HK-2 (cell line): ENCODE measurements around the gene PLPPR4.
"Not testable (repeated sequence)": the region's sequence is repeated elsewhere in the genome, so short reads cannot be mapped to it uniquely, and the experiment has no call there.

ENCODE experiments used
- DNase-seq: peaks from one replicate; pipeline ENCODE4 v3.0.0-alpha.2; 2018; ENCODE audit not compliant: unreplicated experiment

The PLPPR4 gene

GRCh38 chr1:99264201-99265021 lies at the start of gene PLPPR4:
PLPPR4 (plus strand) TSS chr1:99264492; CDS start chr1:99264594, 102 bp downstream.
- DNase-seq = peak; percentile 38

- no peak for DNase-seq
Observed at GRCh38 chr1:99216956-99217355, 47.3 kb upstream of the PLPPR4 start.

- DNase-seq = no peak
Observed at GRCh38 chr1:99217599-99217998, 46.7 kb upstream of the PLPPR4 start.

- no peak for DNase-seq
Observed at GRCh38 chr1:99218572-99218971, 45.7 kb upstream of the PLPPR4 start.

GRCh38 chr1:99218999-99219398 lies 45.3 kb upstream of the PLPPR4 start:
- DNase-seq = no peak

- DNase-seq = no peak
Observed at GRCh38 chr1:99227056-99227897, 37.0 kb upstream of the PLPPR4 start.

- DNase-seq = no peak
Observed at GRCh38 chr1:99228153-99228552, 36.1 kb upstream of the PLPPR4 start.

GRCh38 chr1:99229122-99229521 lies 35.2 kb upstream of the PLPPR4 start:
- no peak for DNase-seq

- no peak for DNase-seq
Observed at GRCh38 chr1:99230695-99231094, 33.6 kb upstream of the PLPPR4 start.

GRCh38 chr1:99232172-99232571 lies 32.1 kb upstream of the PLPPR4 start:
- no peak for DNase-seq

- DNase-seq = no peak
Observed at GRCh38 chr1:99233446-99233845, 30.8 kb upstream of the PLPPR4 start.

- DNase-seq = no peak
Observed at GRCh38 chr1:99236756-99237155, 27.5 kb upstream of the PLPPR4 start.

- DNase-seq = no peak
Observed at GRCh38 chr1:99239690-99240089, 24.6 kb upstream of the PLPPR4 start.

- no peak for DNase-seq
Observed at GRCh38 chr1:99240621-99241020, 23.7 kb upstream of the PLPPR4 start.

- DNase-seq = no peak
Observed at GRCh38 chr1:99246152-99246551, 18.1 kb upstream of the PLPPR4 start.

- no peak for DNase-seq
Observed at GRCh38 chr1:99247199-99247598, 17.1 kb upstream of the PLPPR4 start.

GRCh38 chr1:99250728-99251127 lies 13.6 kb upstream of the PLPPR4 start:
- no peak for DNase-seq

- DNase-seq = no peak
Observed at GRCh38 chr1:99251308-99251707, 13.0 kb upstream of the PLPPR4 start.

- DNase-seq = no peak
Observed at GRCh38 chr1:99252630-99253029, 11.7 kb upstream of the PLPPR4 start.

GRCh38 chr1:99260402-99260801 lies 3.9 kb upstream of the PLPPR4 start:
- DNase-seq = not testable (repeated sequence)

GRCh38 chr1:99265124-99265523 lies 832 bp downstream of the PLPPR4 start:
- DNase-seq = no peak

- no peak for DNase-seq
Observed at GRCh38 chr1:99266726-99267125, 2.4 kb downstream of the PLPPR4 start.

GRCh38 chr1:99268021-99268420 lies 3.7 kb downstream of the PLPPR4 start:
- DNase-seq = no peak
